ENCODE measurements around the gene ETS1. TPM values are rescaled to one million over a fixed set of nuclear protein-coding genes. Genes with fewer than 3 reads are reported as not detected.
"Not testable (repeated sequence)": the region's sequence is repeated elsewhere in the genome, so short reads cannot be mapped to it uniquely, and the experiment has no call there.

Gene ETS1
- total and polyA plus RNA-seq, 4 donors = 27.7 to 36.3 (median 31.8) TPM

DNA sequence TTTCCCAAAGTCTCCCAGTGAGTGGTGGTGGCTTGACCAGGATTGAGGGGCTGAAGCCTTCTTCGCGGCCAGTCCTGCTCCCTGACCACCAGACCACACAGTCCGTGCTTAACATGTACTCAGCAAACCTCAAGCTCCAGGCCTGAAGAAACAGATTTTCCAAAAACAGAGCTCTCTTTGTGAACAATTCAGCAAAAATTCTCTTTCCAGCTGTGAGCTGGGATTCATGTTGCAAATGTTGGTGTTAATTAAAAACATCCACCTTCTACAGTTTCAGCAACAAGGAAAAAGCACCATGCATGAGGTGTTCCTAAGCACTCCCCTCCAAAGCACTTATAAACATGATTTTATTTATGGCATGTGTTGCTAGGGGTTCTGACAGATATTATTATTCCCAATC is 129.5 kb downstream of the ETS1 start:
- H3K36me3 ChIP-seq (ENCODE audit: control insufficient read depth, insufficient read depth, low read length) = peaks cover 2% of the 10 kb centered on the region
- peak in 2 of 6 donors; percentile 16 to 43 for DNase-seq (ENCODE audit: low read depth in 4 of 6, low spot score in 6 of 6)
- H3K4me1 ChIP-seq (ENCODE audit: control insufficient read depth, insufficient read depth, low read length) = no peaks in the 10 kb centered on the region
- no peak overlapping the region for H3K27ac ChIP-seq (ENCODE audit: low read depth, low read length)
- no peaks in the 10 kb centered on the region for H3K9me3 ChIP-seq (ENCODE audit: control insufficient read depth, insufficient read depth, low read length)
- H3K4me3 ChIP-seq (ENCODE audit: low read depth, low read length) = no peak overlapping the region
- no CpG with 5 or more reads among the region's 3 CpGs for WGBS (ENCODE audit: insufficient coverage)
- peaks cover under 1% of the 10 kb centered on the region for H3K27me3 ChIP-seq (ENCODE audit: control insufficient read depth, insufficient read depth, low read length)

GRCh38 chr11:128456566-128457268 is 130.6 kb downstream of the ETS1 start:
- H3K9me3 ChIP-seq (ENCODE audit: control insufficient read depth, insufficient read depth, low read length) = no peaks in the 10 kb centered on the region
- no peaks in the 10 kb centered on the region for H3K36me3 ChIP-seq (ENCODE audit: control insufficient read depth, insufficient read depth, low read length)
- H3K4me1 ChIP-seq (ENCODE audit: control insufficient read depth, insufficient read depth, low read length) = peaks cover 3% of the 10 kb centered on the region
- H3K27me3 ChIP-seq (ENCODE audit: control insufficient read depth, insufficient read depth, low read length) = peaks cover 4% of the 10 kb centered on the region
- no peak overlapping the region for H3K27ac ChIP-seq (ENCODE audit: low read depth, low read length)
- DNase-seq (ENCODE audit: low read depth in 4 of 6, low spot score in 6 of 6) = no peak
- 87% methylated on average over 6 of the region's 8 CpGs for WGBS (ENCODE audit: insufficient coverage)
- no peak overlapping the region for H3K4me3 ChIP-seq (ENCODE audit: low read depth, low read length)

GRCh38 chr11:128455766-128456165 is 131.6 kb downstream of the ETS1 start:
- DNase-seq (ENCODE audit: low read depth in 4 of 6, low spot score in 6 of 6) = no peak
- WGBS (ENCODE audit: insufficient coverage) = 90% methylated on average over 5 of the region's 5 CpGs
- H3K4me1 ChIP-seq (ENCODE audit: control insufficient read depth, insufficient read depth, low read length) = peaks cover 12% of the 10 kb centered on the region
- H3K27ac ChIP-seq (ENCODE audit: low read depth, low read length) = no peak overlapping the region
- no peaks in the 10 kb centered on the region for H3K36me3 ChIP-seq (ENCODE audit: control insufficient read depth, insufficient read depth, low read length)
- H3K27me3 ChIP-seq (ENCODE audit: control insufficient read depth, insufficient read depth, low read length) = peaks cover 4% of the 10 kb centered on the region
- no peaks in the 10 kb centered on the region for H3K9me3 ChIP-seq (ENCODE audit: control insufficient read depth, insufficient read depth, low read length)
- H3K4me3 ChIP-seq (ENCODE audit: low read depth, low read length) = no peak overlapping the region

DNA sequence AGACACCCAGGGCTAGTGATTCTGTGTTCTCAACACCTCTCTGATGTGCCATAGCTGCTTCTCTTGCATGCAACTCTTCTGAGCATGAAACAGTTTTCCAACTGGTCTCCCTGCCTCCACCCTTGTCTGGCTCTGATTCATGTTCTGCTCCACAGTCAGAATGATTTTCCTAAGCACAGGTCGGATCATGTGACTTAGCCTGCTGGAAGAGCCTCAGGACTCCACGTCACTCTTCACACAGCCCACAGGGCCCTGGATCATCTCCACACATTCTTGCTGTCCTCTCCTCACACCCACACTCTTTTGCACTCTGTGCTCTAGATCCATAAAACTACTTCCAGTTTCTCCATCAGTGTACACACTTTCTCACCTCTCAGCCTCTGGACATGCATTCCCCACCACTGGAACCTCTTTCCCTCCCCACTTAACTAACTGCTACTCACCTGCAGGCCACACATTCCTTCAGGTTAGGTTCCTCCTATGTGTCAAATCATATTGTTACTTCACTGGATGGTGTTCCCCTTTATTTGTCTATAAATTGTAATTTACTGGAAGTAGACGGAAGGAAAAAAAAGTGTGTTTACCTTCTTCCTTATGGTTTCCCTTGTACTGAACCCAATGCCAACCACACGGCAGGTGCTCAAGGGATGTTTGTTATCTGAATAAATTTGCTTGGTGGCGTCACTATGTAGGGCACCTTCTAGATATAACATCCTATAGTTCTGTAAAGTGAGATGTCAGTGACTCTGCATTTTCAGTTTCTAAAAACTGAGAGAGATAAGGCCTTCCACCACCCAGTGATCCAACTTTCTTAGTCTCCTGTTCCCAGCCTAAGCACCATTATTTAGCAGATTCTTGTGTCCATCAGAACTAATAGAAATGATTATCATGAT is 133.7 kb downstream of the ETS1 start:
- DNase-seq (ENCODE audit: low read depth in 4 of 6, low spot score in 6 of 6) = peak in 1 of 6 donors; percentile 57
- Histone ChIP-seq H3K4me3 (ENCODE audit: low read depth, low read length) (no peak overlapping the region), H3K4me1 (ENCODE audit: control insufficient read depth, insufficient read depth, low read length) (peaks cover 12% of the 10 kb centered on the region), H3K27me3 (ENCODE audit: control insufficient read depth, insufficient read depth, low read length) (peaks cover 4% of the 10 kb centered on the region), H3K9me3 (ENCODE audit: control insufficient read depth, insufficient read depth, low read length) (no peaks in the 10 kb centered on the region), H3K27ac (ENCODE audit: low read depth, low read length) (peak overlapping the region; percentile 18), H3K36me3 (ENCODE audit: control insufficient read depth, insufficient read depth, low read length) (no peaks in the 10 kb centered on the region)
- WGBS (ENCODE audit: insufficient coverage) = 70% methylated on average over 2 of the region's 5 CpGs

GRCh38 chr11:128451652-128452470 is 135.5 kb downstream of the ETS1 start:
- Histone ChIP-seq H3K4me1 (ENCODE audit: control insufficient read depth, insufficient read depth, low read length) (peaks cover 12% of the 10 kb centered on the region), H3K4me3 (ENCODE audit: low read depth, low read length) (peak overlapping the region; percentile 10), H3K27ac (ENCODE audit: low read depth, low read length) (peak overlapping the region; percentile 83), H3K36me3 (ENCODE audit: control insufficient read depth, insufficient read depth, low read length) (no peaks in the 10 kb centered on the region), H3K27me3 (ENCODE audit: control insufficient read depth, insufficient read depth, low read length) (peaks cover 4% of the 10 kb centered on the region), H3K9me3 (ENCODE audit: control insufficient read depth, insufficient read depth, low read length) (no peaks in the 10 kb centered on the region)
- peak in 4 of 6 donors; percentile 36 to 89 (median 64) for DNase-seq (ENCODE audit: low read depth in 4 of 6, low spot score in 6 of 6)
- WGBS (ENCODE audit: insufficient coverage) = 16% methylated on average over 24 of the region's 26 CpGs

- Histone ChIP-seq H3K4me3 (ENCODE audit: low read depth, low read length) (peak overlapping the region; percentile 10), H3K27ac (ENCODE audit: low read depth, low read length) (peak overlapping the region; percentile 83), H3K4me1 (ENCODE audit: control insufficient read depth, insufficient read depth, low read length) (peaks cover 12% of the 10 kb centered on the region), H3K9me3 (ENCODE audit: control insufficient read depth, insufficient read depth, low read length) (no peaks in the 10 kb centered on the region), H3K36me3 (ENCODE audit: control insufficient read depth, insufficient read depth, low read length) (no peaks in the 10 kb centered on the region), H3K27me3 (ENCODE audit: control insufficient read depth, insufficient read depth, low read length) (peaks cover 4% of the 10 kb centered on the region)
- 47% methylated on average over 14 of the region's 21 CpGs for WGBS (ENCODE audit: insufficient coverage)
- DNase-seq (ENCODE audit: low read depth in 4 of 6, low spot score in 6 of 6) = no peak
These were observed 136.3 kb downstream of the ETS1 start for GRCh38 chr11:128450882-128451651.

DNA sequence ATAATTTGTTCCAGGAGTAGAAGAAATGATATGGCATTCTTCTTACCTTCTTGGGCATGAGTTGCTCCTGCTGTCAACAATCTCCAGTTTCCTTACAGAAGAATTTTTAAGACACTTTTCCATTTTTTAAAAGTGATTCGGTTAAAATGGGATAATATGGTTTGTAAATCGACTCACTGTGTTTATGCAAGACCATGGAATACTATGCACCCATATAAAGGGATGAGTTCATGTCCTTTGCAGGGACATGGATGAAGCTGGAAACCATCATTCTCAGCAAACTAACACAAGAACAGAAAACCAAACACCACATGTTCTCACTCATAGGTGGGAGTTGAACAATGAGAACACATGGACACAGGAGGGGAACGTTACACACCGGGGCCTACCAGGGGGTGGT is 136.9 kb downstream of the ETS1 start:
- H3K4me1 ChIP-seq (ENCODE audit: control insufficient read depth, insufficient read depth, low read length) = peaks cover 12% of the 10 kb centered on the region
- DNase-seq (ENCODE audit: low read depth in 4 of 6, low spot score in 6 of 6); H3K9me3 ChIP-seq (ENCODE audit: control insufficient read depth, insufficient read depth, low read length); H3K36me3 ChIP-seq (ENCODE audit: control insufficient read depth, insufficient read depth, low read length); H3K27me3 ChIP-seq (ENCODE audit: control insufficient read depth, insufficient read depth, low read length); H3K4me3 ChIP-seq (ENCODE audit: low read depth, low read length); H3K27ac ChIP-seq (ENCODE audit: low read depth, low read length): not testable (repeated sequence)
- WGBS (ENCODE audit: insufficient coverage) = no CpG with 5 or more reads among the region's 4 CpGs

DNA sequence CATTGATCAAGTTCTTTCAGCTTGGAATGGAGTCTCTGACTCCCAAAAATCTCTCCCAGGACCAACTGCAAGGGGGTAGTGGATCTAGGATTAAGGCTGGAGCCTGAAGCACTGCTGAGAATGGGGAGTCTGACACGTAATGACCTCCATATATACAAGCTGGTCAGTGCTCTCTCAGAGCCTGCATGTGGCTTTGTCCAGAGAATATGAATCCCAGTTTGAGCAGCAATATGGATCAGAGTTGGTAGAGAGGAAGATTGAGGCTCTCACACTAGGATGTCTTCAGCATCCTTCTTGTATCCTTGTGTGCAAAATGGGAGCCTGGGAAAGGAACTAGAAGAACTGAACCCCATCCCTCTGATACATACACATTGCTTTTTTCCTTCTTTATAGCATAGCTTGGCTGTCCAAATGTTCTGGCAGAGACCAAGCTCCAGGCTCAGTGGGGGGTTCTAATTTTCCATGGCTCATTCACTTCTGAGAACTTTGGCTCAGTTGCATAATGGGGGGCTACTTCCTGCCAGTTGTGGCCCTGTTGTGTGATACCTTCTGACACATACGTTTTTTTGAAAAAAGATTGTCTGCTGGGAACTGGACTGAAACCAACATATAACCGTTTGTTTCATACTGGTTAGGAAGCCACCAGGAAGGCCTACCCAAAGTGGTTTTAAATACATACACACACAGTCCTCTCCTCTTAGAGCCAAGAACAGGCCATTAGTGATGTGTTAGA is 138.2 kb downstream of the ETS1 start:
- WGBS (ENCODE audit: insufficient coverage) = 60% methylated on average over 1 of the region's 3 CpGs
- no peak overlapping the region for H3K4me3 ChIP-seq (ENCODE audit: low read depth, low read length)
- H3K4me1 ChIP-seq (ENCODE audit: control insufficient read depth, insufficient read depth, low read length) = peaks cover 12% of the 10 kb centered on the region
- no peak for DNase-seq (ENCODE audit: low read depth in 4 of 6, low spot score in 6 of 6)
- H3K27ac ChIP-seq (ENCODE audit: low read depth, low read length) = no peak overlapping the region
- no peaks in the 10 kb centered on the region for H3K36me3 ChIP-seq (ENCODE audit: control insufficient read depth, insufficient read depth, low read length)
- H3K27me3 ChIP-seq (ENCODE audit: control insufficient read depth, insufficient read depth, low read length) = peaks cover 4% of the 10 kb centered on the region
- H3K9me3 ChIP-seq (ENCODE audit: control insufficient read depth, insufficient read depth, low read length) = no peaks in the 10 kb centered on the region

All from spinal cord (tissue), 10 donors.